WTC11 (cell line): ENCODE results near the gene CERCAM. TPM values are rescaled to one million over a fixed set of nuclear protein-coding genes. Genes with fewer than 3 reads are reported as not detected.

ENCODE experiments used
- ATAC-seq: fragments of 200-7000 bp; cut with Tn5 transposase; 2 replicates; pipeline ENCODE4 v1.10.0; 2021; ENCODE audit warnings: mild to moderate bottlenecking, moderate library complexity
- CTCF ChIA-PET: fragments of 300-600 bp; sonication (Branson Sonifier 250); formaldehyde crosslinking; loops from one replicate; lab custom pipeline; 2021; ENCODE audit warnings: antibody characterized with exemption; lab: Charles Lee
- POLR2A ChIA-PET: fragments of 350-600 bp; sonication (Branson Sonifier 250); formaldehyde crosslinking; loops from one replicate; lab custom pipeline; 2021; ENCODE audit warnings: antibody characterized with exemption; lab: Charles Lee
- DNase-seq: peaks from one replicate; pipeline ENCODE4 v3.0.0; 2021; ENCODE audit warnings: low spot score
- H3K27ac Mint-ChIP-seq: 2 replicates; pipeline ENCODE4 v1.8.0; 2021; ENCODE audit warnings: mixed read lengths
- H3K27me3 Mint-ChIP-seq: 2 replicates; pipeline ENCODE4 v1.8.0; 2021; ENCODE audit warnings: low read depth, mild to moderate bottlenecking, moderate library complexity, mixed read lengths
- H3K36me3 Mint-ChIP-seq: 2 replicates; pipeline ENCODE4 v1.8.0; 2021; ENCODE audit warnings: mixed read lengths
- H3K4me1 Mint-ChIP-seq: 2 replicates; pipeline ENCODE4 v1.8.0; 2022; ENCODE audit warnings: mixed read lengths
- H3K4me3 Mint-ChIP-seq: 2 replicates; pipeline ENCODE4 v1.8.0; 2021; ENCODE audit warnings: mild to moderate bottlenecking, moderate library complexity, mixed read lengths
- H3K9me3 Mint-ChIP-seq: 2 replicates; pipeline ENCODE4 v1.8.0; 2021; ENCODE audit warnings: mixed read lengths
- AFF4 ChIP-seq: sonication (generic); formaldehyde crosslinking; IDR thresholded peaks from 2 replicates; pipeline ENCODE4 v1.8.1; 2023; ENCODE audit warnings: mild to moderate bottlenecking, missing genetic modification reagents, borderline replicate concordance
- E2F4 ChIP-seq: sonication (generic); formaldehyde crosslinking; IDR thresholded peaks from 2 replicates; pipeline ENCODE4 v1.8.1; 2022; ENCODE audit warnings: low read depth, mild to moderate bottlenecking, moderate library complexity, missing genetic modification reagents, borderline replicate concordance
- E2F5 ChIP-seq: sonication (generic); formaldehyde crosslinking; IDR thresholded peaks from 2 replicates; pipeline ENCODE4 v1.8.1; 2022; ENCODE audit warnings: mild to moderate bottlenecking, moderate library complexity, missing genetic modification reagents
- ESRRA ChIP-seq: sonication (generic); formaldehyde crosslinking; IDR thresholded peaks from 2 replicates; pipeline ENCODE4 v1.8.1; 2022; ENCODE audit warnings: mild to moderate bottlenecking, missing genetic modification reagents, borderline replicate concordance
- FOXK1 ChIP-seq: sonication (generic); formaldehyde crosslinking; IDR thresholded peaks from 2 replicates; pipeline ENCODE4 v1.8.0; 2022; ENCODE audit warnings: mild to moderate bottlenecking, moderate library complexity, missing genetic modification reagents
- FOXP1 ChIP-seq: sonication (generic); formaldehyde crosslinking; IDR thresholded peaks from 2 replicates; pipeline ENCODE4 v1.8.0; 2022; ENCODE audit warnings: missing genetic modification reagents, mild to moderate bottlenecking, moderate library complexity, borderline replicate concordance
- FOXP4 ChIP-seq: sonication (generic); formaldehyde crosslinking; IDR thresholded peaks from 2 replicates; pipeline ENCODE4 v1.8.0; 2022; ENCODE audit warnings: mild to moderate bottlenecking, missing genetic modification reagents
- JAZF1 ChIP-seq: fragments of 250-450 bp; sonication (Bioruptor Pico); IDR thresholded peaks from 2 replicates; pipeline ENCODE4 v1.9.0; 2021; ENCODE audit warnings: moderate library complexity, mild to moderate bottlenecking, inconsistent platforms
- MAX ChIP-seq: sonication (generic); formaldehyde crosslinking; IDR thresholded peaks from 2 replicates; pipeline ENCODE4 v1.8.0; 2022; ENCODE audit warnings: mild to moderate bottlenecking, missing genetic modification reagents
- MXD4 ChIP-seq: fragments of 250-450 bp; sonication (Bioruptor Pico); IDR thresholded peaks from 2 replicates; pipeline ENCODE4 v1.8.0; 2021; ENCODE audit warnings: mild to moderate bottlenecking, moderate library complexity, borderline replicate concordance
- NFATC4 ChIP-seq: fragments of 250-450 bp; sonication (Bioruptor Pico); IDR thresholded peaks from 2 replicates; pipeline ENCODE4 v1.9.0; 2021; ENCODE audit warnings: mild to moderate bottlenecking
- PRDM15 ChIP-seq: sonication (generic); formaldehyde crosslinking; IDR thresholded peaks from 2 replicates; pipeline ENCODE4 v1.8.0; 2022; ENCODE audit warnings: missing genetic modification reagents
- PREB ChIP-seq: sonication (generic); formaldehyde crosslinking; IDR thresholded peaks from 2 replicates; pipeline ENCODE4 v1.8.1; 2022; ENCODE audit warnings: mild to moderate bottlenecking, missing genetic modification reagents, moderate library complexity, borderline replicate concordance
- SOX15 ChIP-seq: fragments of 250-450 bp; sonication (Bioruptor Pico); IDR thresholded peaks from 2 replicates; pipeline ENCODE4 v1.9.0; 2021; ENCODE audit warnings: mild to moderate bottlenecking
- SP1 ChIP-seq: sonication (generic); formaldehyde crosslinking; conservative IDR thresholded peaks from 2 replicates; pipeline ENCODE4 v1.8.1; 2022; ENCODE audit warnings: missing genetic modification reagents
- ZNF532 ChIP-seq: fragments of 250-450 bp; sonication (Bioruptor Pico); IDR thresholded peaks from 2 replicates; pipeline ENCODE4 v1.9.0; 2021; ENCODE audit warnings: mild to moderate bottlenecking, borderline replicate concordance
- ZSCAN18 ChIP-seq: fragments of 250-450 bp; sonication (Bioruptor Pico); IDR thresholded peaks from 2 replicates; pipeline ENCODE4 v2.1.2; 2022; ENCODE audit warnings: mild to moderate bottlenecking, moderate library complexity
- total RNA-seq: library from RNA; stranded (reverse); gene quantifications from 3 replicates; pipeline ENCODE4 v1.2.3, GENCODE V29; 2021

CERCAM gene
- total RNA-seq, 1 experiment from 2014 or later, result 15.2 TPM

- no peak for DNase-seq
- Mint-ChIP-seq H3K27ac (no peak overlapping the region), H3K9me3 (no peaks in the 10 kb centered on the region), H3K4me3 (no peak overlapping the region), H3K4me1 (peaks cover 13% of the 10 kb centered on the region), H3K27me3 (peaks cover 17% of the 10 kb centered on the region), H3K36me3 (peaks cover 9% of the 10 kb centered on the region)
- POLR2A ChIA-PET, result no interaction called here
- no peak for ATAC-seq
- CTCF ChIA-PET, result interaction anchor here (1.0 kb wide), 1 partner anchor 14 kb away, joined by 3 read pairs; no protein-coding TSS in a partner anchor
- TF ChIP-seq SOX15 (no peak), ZNF532 (no peak), AFF4 (no peak), NFATC4 (CRISPR knock-in tag) (no peak), E2F5 (CRISPR knock-in tag) (no peak), ZSCAN18 (CRISPR knock-in tag) (no peak), FOXP1 (CRISPR knock-in tag) (no peak), SP1 (no peak), MAX (CRISPR knock-in tag) (no peak), FOXK1 (CRISPR knock-in tag) (no peak), FOXP4 (CRISPR knock-in tag) (no peak), PREB (CRISPR knock-in tag) (no peak), MXD4 (no peak), E2F4 (CRISPR knock-in tag) (no peak), PRDM15 (CRISPR knock-in tag) (no peak), JAZF1 (CRISPR knock-in tag) (no peak), ESRRA (CRISPR knock-in tag) (no peak)
These were observed 44.8 kb upstream of the CERCAM start for GRCh38 chr9:128375865-128376264.
